ENCODE data around the gene MYBBP1A.

The MYBBP1A gene

GRCh38 chr17:4538236-4539002, 16.8 kb downstream of the MYBBP1A start:
- peaks cover 8 to 91% (median 46%) of the 10 kb centered on the region in 4 experiments for H3K36me3 ChIP-seq (ENCODE audit: control insufficient read depth in 4 of 4, insufficient read depth in 4 of 4, low read length in 3 of 4)
- ChIA-PET CTCF (interaction anchor here (0.6 to 3.5 kb wide), 12 partner anchors 9 to 323 kb away, joined by 3 to 18 read pairs (median 3); partner anchors contain the start of gene SPNS3), POLR2A (interaction anchor here (1.1 kb wide), 1 partner anchor 38 kb away, joined by 4 read pairs; no protein-coding TSS in a partner anchor)

GRCh38 chr17:4537451-4538235, 17.5 kb downstream of the MYBBP1A start:
- ChIA-PET CTCF (interaction anchor here (0.6 to 3.5 kb wide), 15 partner anchors 8 to 322 kb away, joined by 3 to 18 read pairs (median 3); partner anchors contain the start of gene SPNS3), POLR2A (interaction anchor here (1.1 kb wide), 1 partner anchor 37 kb away, joined by 4 read pairs; no protein-coding TSS in a partner anchor)
- no peak overlapping the region for H3K27ac ChIP-seq (ENCODE audit: insufficient read depth in 1 of 2, low read depth in 1 of 2, low read length in 2 of 2, poor library complexity in 1 of 2, severe bottlenecking in 2 of 2)

More at GRCh38 chr17:4538236-4539002, 16.8 kb downstream of the MYBBP1A start:
- Histone ChIP-seq H3K9me3 (ENCODE audit: control extremely low read depth in 1 of 5, control insufficient read depth in 4 of 5, insufficient read depth in 2 of 5, low read depth in 1 of 5, low read length in 4 of 5) (no peaks in the 10 kb centered on the region), H3K4me3 (ENCODE audit: control insufficient read depth in 1 of 7, extremely low read depth in 1 of 7, insufficient read depth in 4 of 7, low read depth in 2 of 7, low read length in 6 of 7) (no peak overlapping the region), H3K27me3 (replicated peaks in 2 of 5; ENCODE audit: control insufficient read depth in 4 of 5, insufficient read depth in 5 of 5, low read length in 4 of 5) (no peaks in the 10 kb centered on the region), H3K27ac (ENCODE audit: insufficient read depth in 1 of 2, low read depth in 1 of 2, low read length in 2 of 2, poor library complexity in 1 of 2, severe bottlenecking in 2 of 2) (no peak overlapping the region), H3K4me1 (ENCODE audit: control extremely low read depth in 1 of 4, control insufficient read depth in 4 of 4, insufficient read depth in 4 of 4, low read length in 3 of 4) (peaks cover 0 to 60% (median 28%) of the 10 kb centered on the region in 4 experiments)
- peak in 1 of 3 donors; percentile 24 for DNase-seq
- 55% methylated on average over 6 of the region's 13 CpGs for WGBS (ENCODE audit: insufficient coverage)

GRCh38 chr17:4536742-4537411, 18.3 kb downstream of the MYBBP1A start:
- no peak overlapping the region for H3K27ac ChIP-seq (ENCODE audit: insufficient read depth in 1 of 2, low read depth in 1 of 2, low read length in 2 of 2, poor library complexity in 1 of 2, severe bottlenecking in 2 of 2)
- peaks cover 0 to 75% (median 34%) of the 10 kb centered on the region in 4 experiments for H3K4me1 ChIP-seq (ENCODE audit: control extremely low read depth in 1 of 4, control insufficient read depth in 4 of 4, insufficient read depth in 4 of 4, low read length in 3 of 4)
- CTCF ChIA-PET, result interaction anchor here (0.8 to 3.5 kb wide), 9 partner anchors 7 to 116 kb away, joined by 3 to 18 read pairs (median 6); no protein-coding TSS in a partner anchor
- H3K27me3 ChIP-seq (replicated peaks in 2 of 5; ENCODE audit: control insufficient read depth in 4 of 5, insufficient read depth in 5 of 5, low read length in 4 of 5), result no peaks in the 10 kb centered on the region
- 76% methylated on average over 4 of the region's 18 CpGs for WGBS (ENCODE audit: insufficient coverage)
- no peak for DNase-seq
- H3K9me3 ChIP-seq (ENCODE audit: control extremely low read depth in 1 of 5, control insufficient read depth in 4 of 5, insufficient read depth in 2 of 5, low read depth in 1 of 5, low read length in 4 of 5), result no peaks in the 10 kb centered on the region
- POLR2A ChIA-PET, result interaction anchor here (0.6 kb wide), 1 partner anchor 37 kb away, joined by 3 read pairs; no protein-coding TSS in a partner anchor
- H3K36me3 ChIP-seq (ENCODE audit: control insufficient read depth in 4 of 4, insufficient read depth in 4 of 4, low read length in 3 of 4), result peaks cover 11 to 90% (median 44%) of the 10 kb centered on the region in 4 experiments
- H3K4me3 ChIP-seq (ENCODE audit: control insufficient read depth in 1 of 7, extremely low read depth in 1 of 7, insufficient read depth in 4 of 7, low read depth in 2 of 7, low read length in 6 of 7), result no peak overlapping the region

More at GRCh38 chr17:4537451-4538235, 17.5 kb downstream of the MYBBP1A start:
- H3K36me3 ChIP-seq (ENCODE audit: control insufficient read depth in 4 of 4, insufficient read depth in 4 of 4, low read length in 3 of 4), result peaks cover 11 to 90% (median 46%) of the 10 kb centered on the region in 4 experiments
- no peaks in the 10 kb centered on the region for H3K9me3 ChIP-seq (ENCODE audit: control extremely low read depth in 1 of 5, control insufficient read depth in 4 of 5, insufficient read depth in 2 of 5, low read depth in 1 of 5, low read length in 4 of 5)
- no peaks in the 10 kb centered on the region for H3K27me3 ChIP-seq (replicated peaks in 2 of 5; ENCODE audit: control insufficient read depth in 4 of 5, insufficient read depth in 5 of 5, low read length in 4 of 5)
- peaks cover 0 to 68% (median 32%) of the 10 kb centered on the region in 4 experiments for H3K4me1 ChIP-seq (ENCODE audit: control extremely low read depth in 1 of 4, control insufficient read depth in 4 of 4, insufficient read depth in 4 of 4, low read length in 3 of 4)
- no peak for DNase-seq
- 80% methylated on average over 16 of the region's 19 CpGs for WGBS (ENCODE audit: insufficient coverage)
- no peak overlapping the region for H3K4me3 ChIP-seq (ENCODE audit: control insufficient read depth in 1 of 7, extremely low read depth in 1 of 7, insufficient read depth in 4 of 7, low read depth in 2 of 7, low read length in 6 of 7)

- POLR2A ChIA-PET, result interaction anchor here (0.5 to 0.6 kb wide), 2 partner anchors 36 to 511 kb away, joined by 3 read pairs; no protein-coding TSS in a partner anchor
- H3K27me3 ChIP-seq (replicated peaks in 2 of 5; ENCODE audit: control insufficient read depth in 4 of 5, insufficient read depth in 5 of 5, low read length in 4 of 5), result no peaks in the 10 kb centered on the region
- DNase-seq, result peak in 2 of 3 donors; percentile 28 to 42
- no peak overlapping the region for H3K27ac ChIP-seq (ENCODE audit: insufficient read depth in 1 of 2, low read depth in 1 of 2, low read length in 2 of 2, poor library complexity in 1 of 2, severe bottlenecking in 2 of 2)
- H3K9me3 ChIP-seq (ENCODE audit: control extremely low read depth in 1 of 5, control insufficient read depth in 4 of 5, insufficient read depth in 2 of 5, low read depth in 1 of 5, low read length in 4 of 5), result no peaks in the 10 kb centered on the region
- peaks cover 11 to 89% (median 41%) of the 10 kb centered on the region in 4 experiments for H3K36me3 ChIP-seq (ENCODE audit: control insufficient read depth in 4 of 4, insufficient read depth in 4 of 4, low read length in 3 of 4)
- WGBS (ENCODE audit: insufficient coverage), result 70% methylated on average over 14 of the region's 19 CpGs
- H3K4me1 ChIP-seq (ENCODE audit: control extremely low read depth in 1 of 4, control insufficient read depth in 4 of 4, insufficient read depth in 4 of 4, low read length in 3 of 4), result peaks cover 0 to 77% (median 36%) of the 10 kb centered on the region in 4 experiments
- CTCF ChIA-PET, result interaction anchor here (0.8 to 3.5 kb wide), 6 partner anchors 8 to 40 kb away, joined by 3 to 18 read pairs (median 4); no protein-coding TSS in a partner anchor
- no peak overlapping the region for H3K4me3 ChIP-seq (ENCODE audit: control insufficient read depth in 1 of 7, extremely low read depth in 1 of 7, insufficient read depth in 4 of 7, low read depth in 2 of 7, low read length in 6 of 7)
Measured at GRCh38 chr17:4536259-4536741, 18.9 kb downstream of the MYBBP1A start.

GRCh38 chr17:4535667-4536258, 19.4 kb downstream of the MYBBP1A start:
- ChIA-PET POLR2A (interaction anchor here (0.5 kb wide), 1 partner anchor 512 kb away, joined by 3 read pairs; no protein-coding TSS in a partner anchor), CTCF (interaction anchor here (0.8 to 3.5 kb wide), 4 partner anchors 8 to 27 kb away, joined by 3 to 18 read pairs (median 6); no protein-coding TSS in a partner anchor)
- DNase-seq, result no peak
- H3K9me3 ChIP-seq (ENCODE audit: control extremely low read depth in 1 of 5, control insufficient read depth in 4 of 5, insufficient read depth in 2 of 5, low read depth in 1 of 5, low read length in 4 of 5), result no peaks in the 10 kb centered on the region
- peaks cover 0 to 77% (median 37%) of the 10 kb centered on the region in 4 experiments for H3K4me1 ChIP-seq (ENCODE audit: control extremely low read depth in 1 of 4, control insufficient read depth in 4 of 4, insufficient read depth in 4 of 4, low read length in 3 of 4)
- 95% methylated on average over 15 of the region's 19 CpGs for WGBS (ENCODE audit: insufficient coverage)
- no peak overlapping the region for H3K27ac ChIP-seq (ENCODE audit: insufficient read depth in 1 of 2, low read depth in 1 of 2, low read length in 2 of 2, poor library complexity in 1 of 2, severe bottlenecking in 2 of 2)
- no peak overlapping the region for H3K4me3 ChIP-seq (ENCODE audit: control insufficient read depth in 1 of 7, extremely low read depth in 1 of 7, insufficient read depth in 4 of 7, low read depth in 2 of 7, low read length in 6 of 7)
- peaks cover 11 to 89% (median 43%) of the 10 kb centered on the region in 4 experiments for H3K36me3 ChIP-seq (ENCODE audit: control insufficient read depth in 4 of 4, insufficient read depth in 4 of 4, low read length in 3 of 4)
- H3K27me3 ChIP-seq (replicated peaks in 2 of 5; ENCODE audit: control insufficient read depth in 4 of 5, insufficient read depth in 5 of 5, low read length in 4 of 5), result no peaks in the 10 kb centered on the region

Data from common myeloid progenitor, CD34-positive (primary cell).